T follicular helper cell (primary cell): ENCODE measurements around the gene NPB.

Experiments used
- DNase-seq: peaks from one replicate; pipeline ENCODE4 v3.0.0-alpha.2; 2020; ENCODE audit warnings: low read depth

The NPB gene

DNA sequence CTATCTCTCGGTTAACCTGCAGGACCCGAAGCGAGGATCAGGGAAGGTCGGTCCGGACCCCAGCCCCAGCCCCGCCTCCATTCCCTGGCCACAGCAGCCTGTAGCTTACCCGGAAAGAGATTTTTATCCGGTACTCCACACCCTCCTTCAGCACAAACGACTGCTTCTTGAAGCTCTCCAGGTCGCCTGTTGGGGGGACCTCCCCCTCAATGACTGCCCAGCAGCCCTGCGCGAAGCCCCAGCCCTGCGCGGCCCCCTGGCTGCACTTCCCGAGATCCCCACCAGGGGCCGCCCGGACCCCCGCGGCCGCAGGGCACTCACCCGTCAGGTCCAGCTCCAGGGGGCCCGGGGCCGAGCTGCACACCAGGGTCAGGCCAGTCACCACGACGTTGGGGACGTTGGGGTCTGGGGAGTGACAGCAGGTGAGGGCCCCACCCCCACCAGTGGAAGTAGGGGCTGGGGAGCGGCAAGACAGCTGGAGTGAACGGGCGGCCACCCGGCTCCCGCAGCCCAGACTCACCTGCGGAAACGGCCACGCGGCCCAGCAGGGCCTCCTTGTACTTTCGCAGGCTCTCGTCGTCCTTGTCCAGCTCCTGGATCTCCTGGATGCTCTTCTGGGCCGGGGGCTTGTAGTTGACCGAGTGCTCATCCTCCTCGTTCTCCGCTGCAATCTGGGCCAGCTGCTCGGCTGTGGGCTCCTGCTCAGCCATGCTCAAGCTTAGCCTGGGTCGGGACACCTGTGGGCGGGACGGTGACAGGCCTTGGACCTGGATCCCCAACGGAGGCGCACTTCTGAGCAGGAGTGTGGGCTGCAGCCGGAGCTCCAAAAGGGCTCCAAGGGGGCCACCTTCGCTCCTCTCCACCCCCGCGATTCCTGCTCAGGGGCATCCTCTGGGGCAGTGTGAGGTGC, 32.6 kb upstream of the NPB start:
- DNase-seq, result no peak

DNA sequence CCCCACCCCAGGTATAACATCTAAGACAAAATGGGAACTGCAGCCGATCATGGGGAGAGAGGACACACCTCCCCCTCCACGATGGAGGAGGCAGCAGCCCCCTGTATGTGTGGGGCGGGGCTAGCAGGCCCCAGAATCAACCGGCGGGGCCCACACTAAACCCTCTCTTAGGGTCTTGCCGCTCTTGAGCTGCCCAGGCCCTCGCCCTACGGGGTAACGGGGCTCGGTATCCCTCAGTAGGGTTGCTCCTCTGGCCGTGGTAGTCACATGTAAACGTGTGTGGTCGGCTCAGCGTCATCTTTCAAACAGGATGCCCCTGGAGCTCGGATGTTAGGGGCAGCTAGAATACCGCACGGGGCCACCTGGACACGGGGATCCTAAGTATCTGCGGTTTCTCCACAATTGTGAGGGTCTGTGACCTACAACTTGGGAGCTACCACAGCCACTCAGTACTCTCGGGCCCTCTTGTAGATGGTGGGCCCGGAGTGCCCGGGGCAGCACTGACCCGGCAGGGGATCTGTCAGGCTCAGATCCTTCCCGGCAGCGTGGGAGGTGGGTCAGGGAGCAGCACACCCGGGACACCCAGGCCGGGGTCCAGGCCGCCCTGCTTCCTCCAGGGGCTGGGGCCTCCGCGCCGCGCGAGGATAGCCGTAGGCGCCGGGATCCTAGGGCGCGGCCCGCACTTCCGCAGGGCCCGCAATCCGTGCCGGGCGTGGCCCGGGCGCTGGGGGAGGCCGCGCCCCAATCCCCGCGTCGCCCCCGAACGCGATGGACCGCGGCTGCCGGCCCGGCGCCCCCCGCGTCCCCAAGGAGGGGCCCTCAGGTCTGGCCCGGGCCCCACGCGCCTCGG, 31.7 kb upstream of the NPB start:
- DNase-seq, result no peak

DNA sequence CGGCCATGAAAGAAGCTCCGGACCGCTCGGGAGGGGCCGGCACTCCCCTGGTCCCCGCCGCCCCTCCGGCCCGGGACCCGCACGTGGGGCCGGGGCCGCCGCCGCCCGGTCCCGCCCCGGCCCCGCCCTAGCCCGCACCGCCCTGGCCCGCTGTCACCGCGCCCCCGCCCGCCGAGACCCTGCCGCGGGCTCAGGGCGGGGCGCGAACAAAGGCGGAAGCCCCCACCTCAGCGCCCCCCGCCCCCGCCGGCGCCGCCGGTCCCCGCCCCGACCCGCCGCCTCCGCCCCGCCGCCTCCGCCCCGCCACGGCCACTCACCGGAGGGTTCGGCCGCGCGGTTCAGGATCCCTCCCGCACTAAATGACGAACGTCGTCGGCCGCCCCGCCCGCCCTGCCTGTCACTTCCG, 31.1 kb upstream of the NPB start, which contains the start of gene ARHGDIA:
Gene ARHGDIA (minus strand): TSS at position 357 of the 406 bp plus-strand sequence. CDS start 1,407 bp downstream, outside the sequence.
- no peak for DNase-seq

DNA sequence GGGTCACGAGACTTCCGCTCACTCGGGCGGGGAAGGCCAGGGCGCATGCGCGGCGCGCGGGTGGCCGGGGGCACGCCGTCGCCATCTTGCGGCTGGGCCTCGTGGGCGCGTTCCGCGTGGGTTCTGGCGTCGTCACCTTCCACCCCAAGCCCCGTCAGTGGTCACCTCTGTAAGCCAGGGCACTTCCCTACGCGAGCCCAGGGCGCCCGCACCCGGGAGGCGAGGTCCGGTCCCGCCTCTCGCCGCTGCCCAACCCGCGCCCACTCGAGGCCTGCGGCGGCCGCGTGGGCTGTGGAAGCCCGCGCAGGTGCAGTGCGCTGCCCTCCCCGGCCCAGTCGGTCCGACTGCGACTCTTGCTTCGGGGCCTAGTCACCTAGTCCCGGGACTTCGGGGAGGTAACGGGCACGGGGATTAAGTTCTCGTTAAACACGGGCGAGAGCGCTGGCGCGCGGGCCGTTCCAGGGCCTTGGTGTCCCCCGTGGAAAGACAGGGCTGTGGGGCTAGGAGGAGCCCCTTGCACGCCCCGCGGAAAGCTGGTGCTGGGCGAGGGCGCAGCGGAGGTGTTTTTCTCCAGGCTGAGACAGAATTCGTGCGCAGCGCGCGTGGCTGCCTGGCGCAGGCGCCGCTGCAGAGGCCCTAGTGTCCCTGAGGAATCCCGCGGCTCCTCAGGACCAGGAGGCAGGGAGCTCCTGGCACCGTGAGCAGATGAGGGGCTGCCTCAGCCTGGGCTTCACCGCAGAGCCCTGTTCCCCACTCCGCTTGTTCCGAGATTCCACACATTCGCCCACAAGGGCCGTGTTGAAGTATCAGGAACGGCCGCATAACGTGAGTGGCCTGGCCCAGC, 30.4 kb upstream of the NPB start:
- peak; percentile 93 for DNase-seq

DNA sequence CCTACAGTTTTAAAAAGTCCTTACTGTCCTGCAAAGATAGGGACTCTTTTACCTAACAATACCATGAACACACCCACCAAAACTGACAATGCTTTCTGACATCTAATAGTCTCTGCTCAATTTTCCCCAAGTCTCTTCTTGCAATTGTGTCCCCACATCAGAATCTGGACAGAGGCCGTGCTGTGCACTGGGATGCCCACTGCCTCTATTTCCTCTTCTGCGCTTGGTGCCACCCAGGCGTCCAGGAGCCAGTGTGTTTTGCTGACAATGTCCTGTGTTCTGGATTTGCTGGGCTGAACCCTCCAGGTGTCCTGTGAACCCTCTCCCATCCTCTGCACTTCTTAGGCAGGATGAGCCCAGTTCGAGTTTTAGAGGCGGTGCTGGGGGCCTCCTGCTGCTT, 24.5 kb upstream of the NPB start:
- DNase-seq, result no peak

DNA sequence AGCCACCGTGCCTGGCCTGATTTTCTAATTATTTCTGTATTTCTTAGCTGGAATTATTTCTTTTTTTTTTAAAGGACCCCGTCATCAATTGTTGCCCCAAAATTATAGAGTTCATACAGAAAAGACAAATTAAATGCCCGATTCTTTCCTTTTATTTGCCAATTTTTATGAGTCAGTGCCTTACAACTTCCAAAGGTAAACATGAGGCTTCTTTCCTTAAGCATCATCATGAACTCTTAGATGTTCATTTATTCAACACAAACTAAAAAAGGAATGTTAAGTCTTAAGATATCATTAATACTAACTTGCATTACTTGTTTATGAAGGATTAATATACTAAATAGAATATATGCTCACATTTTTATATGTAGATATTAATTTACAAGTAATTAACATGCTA, 23.7 kb upstream of the NPB start:
- DNase-seq, result no peak

DNA sequence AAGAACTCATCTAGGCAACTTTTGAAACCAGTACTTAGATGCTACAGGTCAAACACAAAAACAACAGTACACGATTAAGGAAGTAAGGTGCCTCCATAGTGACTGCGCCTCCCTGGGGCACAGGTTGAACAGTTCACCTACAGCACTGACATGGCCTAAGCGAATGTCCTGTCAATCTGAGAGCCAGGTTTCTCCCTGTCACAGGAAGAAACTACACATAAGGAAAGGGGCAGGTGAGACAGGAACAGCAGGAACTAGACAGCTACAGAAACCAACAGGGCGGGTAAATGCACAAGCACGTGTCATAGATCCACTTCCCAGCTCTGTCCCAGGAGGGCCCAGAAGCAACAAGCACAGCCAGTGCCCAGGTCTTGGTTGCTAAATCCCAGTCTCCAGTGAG, 22.9 kb upstream of the NPB start:
- DNase-seq, result no peak

DNA sequence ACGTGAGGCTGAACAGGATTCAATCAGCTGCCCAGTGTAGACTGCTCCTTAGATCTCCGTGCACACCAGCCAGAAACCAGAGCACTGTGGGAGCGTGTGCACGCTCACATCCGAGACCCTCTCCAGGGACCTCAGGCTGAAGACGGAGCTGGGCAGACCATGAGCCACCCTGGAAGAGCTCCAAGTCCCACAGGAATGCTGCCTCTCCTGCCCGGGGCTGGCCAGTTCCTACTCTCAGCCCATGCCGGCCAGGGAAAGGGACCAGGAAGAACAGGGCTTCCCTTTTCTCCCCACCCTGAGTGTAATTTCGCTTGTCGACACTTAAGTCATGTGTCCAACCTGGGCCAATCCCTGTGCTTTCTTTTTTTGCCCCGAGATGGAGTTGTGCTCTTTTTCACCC, 17.5 kb upstream of the NPB start:
- no peak for DNase-seq

DNA sequence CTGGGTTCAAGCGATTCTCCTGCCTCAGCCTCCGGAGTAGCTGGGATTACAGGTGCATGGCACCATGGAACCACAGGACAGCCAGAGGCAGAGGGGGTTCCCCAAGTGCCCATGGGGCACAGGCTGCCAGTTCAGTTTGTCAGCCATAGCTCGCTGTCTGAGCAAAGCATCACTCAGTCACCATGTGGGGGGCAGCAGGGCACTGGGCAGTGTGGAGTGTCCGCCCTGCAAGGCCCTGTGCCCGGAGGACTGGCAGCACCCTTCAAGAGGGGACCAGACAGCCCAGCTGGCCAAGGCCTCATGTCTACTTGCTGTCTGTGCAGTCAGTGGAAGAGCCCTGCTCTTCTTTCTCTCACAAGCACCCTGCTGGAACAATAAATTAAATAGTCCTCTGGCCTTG, 17.1 kb upstream of the NPB start:
- DNase-seq, result no peak

DNA sequence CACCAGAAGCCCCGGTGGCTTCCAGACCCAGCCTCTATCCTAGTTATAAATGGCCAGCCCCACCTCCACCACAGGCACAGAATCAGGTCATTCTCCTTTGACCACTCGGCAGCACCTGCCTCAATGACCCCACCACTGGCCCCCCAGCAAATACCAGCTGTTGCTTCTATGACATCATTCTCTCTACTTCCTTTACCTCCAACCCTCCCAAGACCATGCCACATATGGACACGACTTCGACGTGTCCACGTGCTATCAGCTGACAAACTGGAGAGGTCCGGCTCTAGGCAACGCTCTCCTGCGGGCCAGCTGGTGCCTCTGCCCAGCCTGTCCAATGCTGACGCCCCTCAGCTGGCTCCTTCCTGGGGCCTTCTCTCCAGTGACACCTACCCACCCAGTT, 16.6 kb upstream of the NPB start:
- DNase-seq, result no peak

DNA sequence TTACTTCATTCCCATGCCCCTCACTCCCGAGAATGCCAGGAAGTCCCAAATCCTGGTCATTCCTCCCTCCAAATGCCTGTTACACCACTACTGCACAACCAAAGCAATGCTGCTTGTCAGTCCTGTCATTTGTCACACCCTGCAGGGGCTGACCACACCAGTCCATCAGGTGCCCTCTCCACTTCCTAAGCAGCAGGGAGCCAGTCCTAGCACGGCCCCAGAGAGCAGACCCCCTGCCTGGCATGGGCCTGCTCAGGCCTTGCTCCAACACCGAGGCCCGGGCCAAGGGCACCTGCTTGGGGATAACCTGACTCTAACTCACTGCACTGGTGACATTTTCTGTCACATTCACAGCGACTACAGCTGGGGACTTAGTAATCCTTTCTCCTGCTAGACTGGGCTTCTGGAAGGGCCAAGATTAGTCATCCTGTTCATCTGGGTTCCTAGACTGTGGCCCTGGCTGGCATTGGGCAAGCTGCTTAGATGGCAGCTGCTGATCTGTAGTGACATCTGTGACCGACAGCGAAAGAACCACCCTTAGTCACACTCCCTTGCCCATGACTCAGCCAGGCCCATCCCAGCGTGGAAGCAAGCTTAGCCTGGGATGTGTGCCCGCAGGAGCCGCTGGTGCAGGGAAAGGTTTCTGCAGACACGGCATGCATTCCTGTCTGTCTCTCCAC, 16.0 kb upstream of the NPB start:
- no peak for DNase-seq

DNA sequence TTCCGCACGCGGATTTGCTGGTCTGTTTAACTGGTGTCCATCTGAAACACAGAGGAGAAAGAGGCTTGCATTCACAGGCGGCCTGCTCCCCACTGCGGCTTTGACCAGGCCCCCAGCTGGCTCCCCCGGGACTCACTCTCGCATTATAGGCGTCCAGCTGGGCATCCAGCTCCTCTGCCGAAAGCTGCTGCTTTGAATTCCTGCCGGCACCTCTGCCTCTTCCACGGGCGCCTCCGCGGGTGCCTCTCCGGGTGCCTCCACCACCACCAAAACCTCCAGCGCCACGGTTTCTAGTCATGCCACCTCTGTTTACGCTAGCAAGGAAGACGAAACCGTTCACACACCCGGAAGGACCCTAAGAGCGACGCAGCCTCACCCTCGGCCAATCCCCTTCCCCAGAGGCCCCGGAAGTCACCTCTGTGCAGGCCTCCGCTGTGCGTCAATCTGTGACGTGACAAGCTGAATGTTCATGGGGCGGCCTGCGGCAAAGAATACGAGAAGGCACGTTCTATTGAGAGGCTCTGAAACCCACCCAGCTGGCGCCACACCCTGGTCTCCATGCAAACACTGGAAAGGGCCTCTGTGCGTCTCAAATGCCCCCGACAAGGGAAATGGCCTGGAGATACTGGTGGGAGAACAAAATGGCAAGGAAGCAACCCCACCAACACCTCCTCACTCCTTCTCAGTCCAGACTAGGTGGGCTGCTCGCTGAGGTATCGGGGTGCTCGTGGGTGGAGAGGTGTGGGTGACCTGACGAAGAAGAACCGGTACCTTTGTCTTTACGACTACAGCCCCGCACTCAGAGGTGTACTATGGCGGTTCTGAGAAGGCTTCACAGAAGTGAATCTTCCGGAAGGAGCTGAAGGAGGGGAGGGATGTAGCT, 13.7 kb upstream of the NPB start:
- no peak for DNase-seq

DNA sequence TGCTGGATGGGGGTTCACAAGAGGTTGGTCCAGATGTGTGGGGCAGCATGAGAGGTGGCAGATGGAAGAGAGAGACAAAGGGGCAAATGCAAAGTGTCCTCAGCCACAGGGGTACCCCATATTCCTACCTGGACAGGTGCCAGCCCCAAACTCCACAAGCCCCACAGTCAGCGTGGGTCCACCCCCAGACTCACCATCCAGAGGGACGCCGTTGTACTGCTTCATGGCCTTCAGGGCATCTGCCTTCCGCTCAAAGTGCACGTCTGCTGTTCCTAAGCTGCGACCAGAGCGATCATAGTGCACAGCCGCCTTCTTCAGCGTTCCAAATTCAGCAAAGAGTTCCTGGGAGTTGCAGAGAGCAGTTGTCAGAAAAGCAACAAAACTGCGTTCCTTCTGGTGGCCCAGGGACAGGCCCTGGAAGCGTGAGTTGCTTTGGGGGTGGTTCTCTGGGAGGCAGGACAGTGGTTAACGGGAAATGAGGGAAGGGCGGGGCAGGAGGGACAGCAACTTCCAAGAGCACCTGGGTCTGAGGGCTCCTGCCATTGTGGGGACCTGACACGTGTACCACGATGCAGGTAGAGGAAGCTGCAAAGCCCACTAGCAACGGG, 12.9 kb upstream of the NPB start:
- no peak for DNase-seq

DNA sequence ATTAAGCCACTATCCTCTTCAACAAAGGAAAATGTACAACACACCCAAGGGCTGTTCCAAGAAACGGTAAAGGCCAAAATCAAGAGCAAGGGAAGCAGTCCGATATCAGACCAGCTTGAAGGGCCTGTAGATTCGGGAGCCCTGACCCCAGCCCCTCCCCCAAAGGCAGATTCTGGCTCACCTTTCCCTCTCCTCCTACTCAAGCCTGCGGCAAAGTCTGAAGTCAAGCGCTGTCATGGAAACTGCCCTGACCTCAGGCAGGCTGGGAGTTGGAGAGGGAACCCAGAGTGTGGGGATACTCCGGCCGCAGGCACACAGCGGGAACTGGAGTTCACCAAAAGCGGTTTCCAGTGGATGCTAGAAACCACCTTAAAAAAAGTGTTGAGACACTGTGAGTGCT, 12.4 kb upstream of the NPB start:
- DNase-seq, result no peak

DNA sequence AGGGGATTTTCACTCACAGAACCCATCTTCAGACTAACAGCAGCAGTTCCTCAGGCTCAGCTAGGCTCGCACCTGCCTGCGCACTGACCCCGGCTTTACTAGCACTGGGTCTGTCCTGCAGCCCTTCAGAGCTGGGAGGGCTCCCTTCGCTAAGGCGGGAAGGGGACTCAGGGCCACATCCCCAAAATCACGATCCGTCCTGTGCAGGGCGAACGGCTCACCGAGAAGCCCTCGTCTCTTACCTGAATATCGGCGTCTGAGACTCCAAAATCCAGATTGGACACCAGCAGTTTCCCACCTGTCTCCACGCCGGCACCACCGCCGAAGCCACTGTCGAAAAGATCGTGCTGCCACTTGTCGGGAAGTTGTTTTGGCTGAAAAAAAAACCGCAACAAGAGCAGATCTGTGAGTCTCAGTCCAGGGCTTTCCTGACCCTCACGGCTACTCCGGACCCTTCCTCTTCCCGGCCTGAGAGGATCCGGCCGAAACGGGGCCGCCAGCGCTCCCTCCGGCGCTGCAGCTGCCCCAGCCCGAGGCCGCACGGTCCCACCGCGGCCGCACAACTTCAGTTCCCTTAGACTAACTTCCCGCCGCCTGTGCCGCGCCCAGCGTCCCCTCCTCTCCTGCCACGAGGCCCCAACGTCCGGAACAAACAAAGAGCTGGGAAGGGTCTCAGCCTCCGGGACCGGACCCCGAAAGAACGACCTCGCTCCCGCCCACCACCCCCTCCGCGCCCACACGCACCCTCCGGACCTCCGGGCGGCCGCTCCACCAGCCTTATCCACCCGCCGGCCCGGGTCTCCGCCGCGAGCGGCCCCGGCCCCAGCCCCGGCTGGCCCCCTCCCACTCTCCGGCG, 11.4 kb upstream of the NPB start:
- DNase-seq, result no peak

DNA sequence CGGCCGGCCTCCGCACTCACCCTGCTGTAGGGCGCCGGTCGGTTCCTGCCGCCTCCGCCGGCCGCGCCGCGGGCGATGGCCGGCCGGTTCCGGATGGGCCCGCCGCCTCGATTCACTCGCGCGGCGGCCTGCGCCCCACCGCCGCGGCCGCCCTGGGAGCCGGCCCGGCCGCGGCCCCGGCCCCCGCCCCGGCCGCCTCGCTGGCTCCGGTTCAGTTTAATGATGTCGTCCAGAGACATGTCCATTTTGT, 10.8 kb upstream of the NPB start:
- DNase-seq, result no peak

DNA sequence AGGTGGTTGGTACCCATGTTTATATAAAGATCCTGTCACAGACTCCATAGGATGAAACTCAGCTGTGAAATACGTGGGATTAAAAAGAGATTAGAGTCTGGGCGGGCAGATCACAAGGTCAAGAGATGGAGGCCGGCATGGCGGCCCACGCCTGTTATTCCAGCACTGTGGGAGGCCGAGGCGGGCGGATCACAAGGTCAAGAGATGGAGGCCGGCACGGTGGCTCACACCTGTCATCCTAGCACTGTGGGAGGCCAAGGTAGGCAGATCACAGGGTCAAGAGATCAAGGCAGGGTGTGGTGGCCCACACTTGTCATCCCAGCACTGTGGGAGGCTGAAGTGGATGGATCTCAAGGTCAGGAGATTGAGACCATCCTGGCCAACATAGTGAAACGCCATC, 6.6 kb upstream of the NPB start:
- no peak for DNase-seq

DNA sequence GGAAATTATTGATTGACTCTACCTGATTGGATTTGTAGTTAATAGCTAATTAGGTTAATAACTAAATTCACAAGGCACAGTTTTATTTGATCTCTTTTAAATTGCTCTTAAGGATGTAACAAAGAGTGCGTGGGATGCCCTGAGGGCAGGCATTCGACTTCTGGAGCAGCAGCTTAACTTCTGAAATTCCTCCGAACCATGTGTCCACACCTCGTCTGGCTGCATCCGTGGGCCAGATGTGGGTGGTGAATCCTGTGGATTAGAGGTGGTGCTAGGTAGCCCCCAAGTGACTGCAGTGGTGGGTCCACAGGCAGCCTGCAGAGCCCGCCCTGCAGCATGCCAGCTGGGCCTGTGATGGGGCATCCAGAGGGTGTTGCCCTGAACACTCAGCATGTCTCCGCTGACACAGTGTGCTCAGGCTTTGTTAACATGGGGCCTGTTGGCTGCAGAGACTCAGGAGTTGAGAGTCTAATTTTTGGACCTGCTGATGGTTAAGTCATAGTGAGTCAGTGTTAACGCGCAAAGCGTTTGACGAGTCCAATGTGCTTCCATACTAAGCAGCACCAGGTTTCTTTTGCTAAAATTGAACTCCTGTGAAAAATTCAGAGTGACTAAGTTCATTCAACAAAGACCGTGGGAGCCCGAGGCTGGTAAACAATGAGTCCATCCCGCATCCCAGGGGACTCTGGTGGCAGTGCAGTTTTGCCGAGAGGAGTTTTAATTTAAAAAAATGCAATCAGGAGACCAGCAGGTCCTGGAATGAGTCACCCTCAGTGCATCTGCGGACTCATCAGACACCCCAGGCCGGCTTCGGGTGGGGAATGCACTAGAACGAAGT, 3.8 kb upstream of the NPB start:
- DNase-seq, result no peak

DNA sequence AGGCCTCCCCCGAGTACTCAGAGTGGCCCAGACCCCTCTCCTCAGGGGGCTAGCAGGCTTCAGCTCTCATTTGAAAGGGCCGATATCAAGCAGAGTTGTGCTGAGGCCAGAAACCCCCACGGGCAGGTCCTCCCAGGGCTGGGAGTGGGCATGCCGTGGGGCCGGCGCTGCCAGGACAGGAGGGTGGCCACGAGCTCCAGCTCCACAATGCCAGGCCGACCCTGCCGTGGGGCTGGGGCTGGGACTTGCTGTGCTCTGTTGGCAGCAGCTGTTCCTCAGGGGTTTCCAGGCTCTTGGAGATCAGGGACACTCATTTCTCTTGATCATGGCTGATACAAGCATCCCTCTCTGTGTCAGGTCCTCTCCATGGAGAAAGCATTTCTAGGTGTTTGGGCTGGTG, 3.2 kb upstream of the NPB start:
- DNase-seq, result no peak
